DND-41 (cell line): Measurements from ENCODE around the gene PRSS3.

ENCODE experiments used
- CTCF ChIP-seq: IDR thresholded peaks from 2 replicates; pipeline ENCODE4 v1.5.1; 2012; ENCODE audit warnings: borderline replicate concordance, low read length, moderate library complexity, mild to moderate bottlenecking; ENCODE audit not compliant: poor library complexity, severe bottlenecking; ENCODE audit errors: extremely low read depth
- EZH2 ChIP-seq: IDR thresholded peaks from 3 replicates; pipeline ENCODE4 v1.6.1; 2012; ENCODE audit warnings: borderline replicate concordance, low read depth, mild to moderate bottlenecking, moderate library complexity, low read length, inconsistent platforms; ENCODE audit not compliant: severe bottlenecking

DNA sequence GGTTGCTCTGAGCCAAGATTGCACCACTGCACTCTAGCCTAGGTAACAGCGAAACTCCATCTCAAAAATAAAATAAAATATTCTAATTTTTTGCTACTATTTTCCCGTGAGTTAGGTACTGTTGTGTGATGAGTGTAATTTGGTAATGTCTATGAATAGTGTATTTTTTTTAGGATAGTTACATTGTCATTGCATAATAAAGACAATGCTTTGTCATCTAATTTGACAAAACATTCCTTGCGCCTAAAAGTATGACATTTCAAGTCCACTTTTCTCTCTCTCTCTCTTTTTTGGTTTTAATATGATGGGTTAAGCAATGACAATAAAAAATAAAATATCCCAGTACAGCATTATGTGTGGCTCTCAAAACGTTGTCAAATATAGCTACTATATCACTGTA lies 50.9 kb downstream of the PRSS3 start:
- no peak for TF ChIP-seq CTCF
- no peak for TF ChIP-seq EZH2
